ENCODE data around the gene RRM1. TPM values are rescaled to one million over a fixed set of nuclear protein-coding genes. Genes with fewer than 3 reads are reported as not detected.

Gene RRM1
- total RNA-seq, 1 donor from 2014 or later, result 50.8 TPM

GRCh38 chr11:4076774-4077173, 17.8 kb upstream of the RRM1 start:
- DNase-seq (ENCODE audit: extremely low spot score in 2 of 2), result no peak
- intact Hi-C loops (cut with DNase I), result no loop called here
- H3K4me3 ChIP-seq, result no peak overlapping the region
- TF ChIP-seq POLR2AphosphoS5 (IDR thresholded peaks at IDR 0.05; ENCODE audit: insufficient read depth in 1 of 2, low read depth in 1 of 2), result no peak
- TF ChIP-seq CTCF (IDR thresholded peaks at IDR 0.05), result no peak
- H3K36me3 ChIP-seq, result peaks cover 0 to 20% of the 10 kb centered on the region in 2 donors
- no peaks in the 10 kb centered on the region for H3K27me3 ChIP-seq
- no peak overlapping the region for H3K27ac ChIP-seq
- peaks cover 8% of the 10 kb centered on the region for H3K4me1 ChIP-seq
- no peaks in the 10 kb centered on the region for H3K9me3 ChIP-seq

GRCh38 chr11:4083198-4083597, 11.4 kb upstream of the RRM1 start:
- DNase-seq (ENCODE audit: extremely low spot score in 2 of 2), result no peak
- Histone ChIP-seq H3K36me3 (peaks cover 4 to 58% of the 10 kb centered on the region in 2 donors), H3K27me3 (no peaks in the 10 kb centered on the region), H3K4me3 (no peak overlapping the region), H3K4me1 (no peaks in the 10 kb centered on the region), H3K9me3 (no peaks in the 10 kb centered on the region), H3K27ac (no peak overlapping the region)
- TF ChIP-seq POLR2AphosphoS5 (IDR thresholded peaks at IDR 0.05; ENCODE audit: insufficient read depth in 1 of 2, low read depth in 1 of 2) (no peak), CTCF (IDR thresholded peaks at IDR 0.05) (no peak), POLR2A (IDR thresholded peaks at IDR 0.05) (no peak)
- intact Hi-C loops (cut with DNase I), result no loop called here

GRCh38 chr11:4084406-4085125, 10.0 kb upstream of the RRM1 start:
- peaks cover 4 to 59% of the 10 kb centered on the region in 2 donors for H3K36me3 ChIP-seq
- intact Hi-C loops (cut with DNase I), result no loop called here
- TF ChIP-seq POLR2AphosphoS5 (IDR thresholded peaks at IDR 0.05; ENCODE audit: insufficient read depth in 1 of 2, low read depth in 1 of 2) (no peak), POLR2A (IDR thresholded peaks at IDR 0.05) (no peak), CTCF (IDR thresholded peaks at IDR 0.05) (no peak)
- H3K9me3 ChIP-seq, result no peaks in the 10 kb centered on the region
- no peak overlapping the region for H3K4me3 ChIP-seq
- DNase-seq (ENCODE audit: extremely low spot score in 2 of 2), result no peak
- no peaks in the 10 kb centered on the region for H3K4me1 ChIP-seq
- H3K27me3 ChIP-seq, result no peaks in the 10 kb centered on the region
- no peak overlapping the region for H3K27ac ChIP-seq

GRCh38 chr11:4085575-4085974, 9.0 kb upstream of the RRM1 start:
- Histone ChIP-seq H3K27me3 (no peaks in the 10 kb centered on the region), H3K27ac (no peak overlapping the region), H3K36me3 (peaks cover 4 to 61% of the 10 kb centered on the region in 2 donors), H3K9me3 (no peaks in the 10 kb centered on the region), H3K4me1 (no peaks in the 10 kb centered on the region), H3K4me3 (no peak overlapping the region)
- intact Hi-C loops (cut with DNase I), result no loop called here
- DNase-seq (ENCODE audit: extremely low spot score in 2 of 2), result no peak
- no peak for TF ChIP-seq POLR2AphosphoS5 (IDR thresholded peaks at IDR 0.05; ENCODE audit: insufficient read depth in 1 of 2, low read depth in 1 of 2)

- H3K4me1 ChIP-seq, result no peaks in the 10 kb centered on the region
- no peak for TF ChIP-seq POLR2AphosphoS5 (IDR thresholded peaks at IDR 0.05; ENCODE audit: insufficient read depth in 1 of 2, low read depth in 1 of 2)
- no peaks in the 10 kb centered on the region for H3K9me3 ChIP-seq
- no peak for DNase-seq (ENCODE audit: extremely low spot score in 2 of 2)
- H3K27me3 ChIP-seq, result no peaks in the 10 kb centered on the region
- intact Hi-C loops (cut with DNase I), result no loop called here
- H3K27ac ChIP-seq, result no peak overlapping the region
- H3K36me3 ChIP-seq, result peaks cover 4 to 56% of the 10 kb centered on the region in 2 donors
- H3K4me3 ChIP-seq, result no peak overlapping the region
Observed at GRCh38 chr11:4086575-4087353, 7.8 kb upstream of the RRM1 start.

- Histone ChIP-seq H3K36me3 (peaks cover 4 to 50% of the 10 kb centered on the region in 2 donors), H3K9me3 (no peaks in the 10 kb centered on the region), H3K27me3 (no peaks in the 10 kb centered on the region), H3K4me1 (no peaks in the 10 kb centered on the region), H3K4me3 (no peak overlapping the region), H3K27ac (no peak overlapping the region)
- DNase-seq (ENCODE audit: extremely low spot score in 2 of 2), result no peak
- no peak for TF ChIP-seq CTCF (IDR thresholded peaks at IDR 0.05)
- no peak for TF ChIP-seq POLR2A (IDR thresholded peaks at IDR 0.05)
- no peak for TF ChIP-seq POLR2AphosphoS5 (IDR thresholded peaks at IDR 0.05; ENCODE audit: insufficient read depth in 1 of 2, low read depth in 1 of 2)
- intact Hi-C loops (cut with DNase I), result no loop called here
Observed at GRCh38 chr11:4087551-4087950, 7.0 kb upstream of the RRM1 start.
